ENCODE data around the gene MMD.
A peak's percentile ranks its signal among the peaks of the same experiment; 100 is the strongest.
"Not testable (repeated sequence)": the region's sequence is repeated elsewhere in the genome, so short reads cannot be mapped to it uniquely, and the experiment has no call there.

MMD gene

GRCh38 chr17:55421179-55421934 is at the start of gene MMD:
Gene MMD (minus strand): TSS chr17:55421835. CDS start chr17:55421695, 140 bp downstream.
- DNase-seq (ENCODE audit: low read depth in 1 of 2, low spot score in 1 of 2), result peak; percentile 4 to 6

GRCh38 chr17:55466671-55467070 is 45.0 kb upstream of the MMD start:
- DNase-seq (ENCODE audit: low read depth in 1 of 2, low spot score in 1 of 2), result no peak

- not testable (repeated sequence) for DNase-seq (ENCODE audit: low read depth in 1 of 2, low spot score in 1 of 2)
Observed at GRCh38 chr17:55465771-55466170, 44.1 kb upstream of the MMD start.

GRCh38 chr17:55463600-55463999 is 42.0 kb upstream of the MMD start:
- DNase-seq (ENCODE audit: low read depth in 1 of 2, low spot score in 1 of 2), result no peak

- DNase-seq (ENCODE audit: low read depth in 1 of 2, low spot score in 1 of 2), result no peak
Observed at GRCh38 chr17:55462711-55463110, 41.1 kb upstream of the MMD start.

GRCh38 chr17:55462234-55462633 is 40.6 kb upstream of the MMD start:
- no peak for DNase-seq (ENCODE audit: low read depth in 1 of 2, low spot score in 1 of 2)

- DNase-seq (ENCODE audit: low read depth in 1 of 2, low spot score in 1 of 2), result peak; percentile 28 to 32
Observed at GRCh38 chr17:55458978-55459377, 37.3 kb upstream of the MMD start.

DNA sequence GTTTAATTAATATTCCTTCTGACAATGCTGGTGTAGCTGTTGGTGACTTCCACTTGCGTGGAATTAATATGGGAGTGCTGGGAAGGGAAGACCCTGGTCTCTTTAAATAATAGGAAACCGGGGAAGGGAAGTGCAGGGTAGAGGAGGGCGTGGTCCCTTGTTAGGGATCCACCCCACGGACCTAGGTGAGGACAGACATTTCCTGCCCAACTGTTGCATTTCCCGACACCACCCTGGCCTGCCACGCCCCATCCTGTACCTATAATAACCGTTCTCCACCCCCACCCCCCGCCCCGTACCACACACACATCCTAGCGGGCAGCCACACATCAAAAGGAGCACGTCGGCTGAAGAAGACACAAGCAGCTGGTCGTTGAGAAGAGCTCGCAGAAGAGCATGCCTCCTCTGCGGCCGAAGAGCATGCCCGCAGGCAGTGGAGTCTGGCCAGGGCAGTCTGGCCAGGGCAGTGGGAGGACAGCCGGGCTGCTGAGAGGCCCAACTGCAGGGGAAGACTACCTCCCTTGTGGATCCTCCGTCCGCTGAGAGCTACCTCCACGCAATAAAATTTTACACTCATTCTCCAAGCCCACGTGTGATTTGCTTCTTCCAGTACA is 36.8 kb upstream of the MMD start:
- no peak for DNase-seq (ENCODE audit: low read depth in 1 of 2, low spot score in 1 of 2)

GRCh38 chr17:55456307-55457240 is 34.9 kb upstream of the MMD start:
- no peak for DNase-seq (ENCODE audit: low read depth in 1 of 2, low spot score in 1 of 2)

GRCh38 chr17:55454906-55455474 is 33.4 kb upstream of the MMD start:
- DNase-seq (ENCODE audit: low read depth in 1 of 2, low spot score in 1 of 2), result no peak

GRCh38 chr17:55453839-55454557 is 32.4 kb upstream of the MMD start:
- no peak for DNase-seq (ENCODE audit: low read depth in 1 of 2, low spot score in 1 of 2)

- DNase-seq (ENCODE audit: low read depth in 1 of 2, low spot score in 1 of 2), result no peak
Observed at GRCh38 chr17:55452139-55452790, 30.6 kb upstream of the MMD start.

GRCh38 chr17:55451758-55452138 is 30.1 kb upstream of the MMD start:
- DNase-seq (ENCODE audit: low read depth in 1 of 2, low spot score in 1 of 2), result no peak

GRCh38 chr17:55451203-55451641 is 29.6 kb upstream of the MMD start:
- DNase-seq (ENCODE audit: low read depth in 1 of 2, low spot score in 1 of 2), result no peak

DNA sequence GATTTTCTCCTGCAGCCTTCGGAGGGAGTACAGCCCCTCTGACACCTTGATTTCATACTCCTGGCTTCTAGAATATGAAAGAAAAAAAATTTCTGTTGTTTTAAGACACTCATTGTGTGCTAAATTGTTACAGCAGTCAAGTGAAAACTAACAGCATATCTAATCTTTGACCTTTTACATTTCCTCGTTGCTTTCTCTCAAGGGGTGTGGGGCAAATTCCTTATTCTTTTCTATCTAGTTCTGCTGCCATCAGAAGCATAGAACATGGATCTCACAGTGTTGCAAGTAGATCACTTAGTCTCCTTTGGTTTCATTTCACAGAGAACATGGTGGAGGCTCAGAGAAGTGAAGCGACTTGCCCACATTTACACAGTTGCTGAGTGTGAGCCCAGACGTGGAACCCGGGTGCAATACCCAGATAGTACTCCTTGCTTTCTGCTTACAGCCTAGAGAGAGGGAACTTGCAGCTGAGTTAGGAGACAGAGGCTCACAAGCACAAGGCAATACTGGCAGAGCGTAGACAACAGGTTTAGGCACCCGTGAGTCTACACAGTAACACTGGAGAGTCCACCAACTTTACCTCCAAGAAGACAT is 28.7 kb upstream of the MMD start:
- DNase-seq (ENCODE audit: low read depth in 1 of 2, low spot score in 1 of 2), result no peak

GRCh38 chr17:55448681-55449080 is 27.0 kb upstream of the MMD start:
- no peak for DNase-seq (ENCODE audit: low read depth in 1 of 2, low spot score in 1 of 2)

DNA sequence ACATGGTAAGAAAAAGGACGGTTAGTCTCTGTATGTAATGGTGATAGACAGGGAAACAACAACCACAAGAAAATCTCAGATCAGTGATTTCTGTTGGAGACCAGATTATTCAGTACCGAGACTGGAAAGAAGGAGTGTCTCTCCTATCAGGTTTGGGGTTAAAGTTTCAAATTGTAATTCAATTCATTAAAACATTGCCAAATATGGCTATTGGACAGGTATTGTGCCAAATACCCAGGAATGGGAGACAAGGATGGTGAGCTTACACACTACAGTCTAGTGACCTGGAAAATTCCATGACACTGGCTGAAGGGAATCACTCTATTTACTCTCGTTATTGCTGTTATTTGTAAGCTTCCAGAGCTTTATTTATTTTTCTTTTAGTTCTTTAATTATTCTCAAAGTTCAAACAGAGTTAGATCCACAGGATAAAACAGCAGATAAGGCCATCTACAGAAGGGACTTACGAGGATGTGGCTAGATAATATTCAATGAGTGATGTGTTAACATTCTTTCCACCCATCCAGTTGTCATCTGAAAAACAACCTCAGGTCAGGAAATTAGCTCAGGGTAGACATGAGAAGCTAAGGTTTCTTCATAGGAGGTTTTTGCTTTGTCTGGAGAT is 25.1 kb upstream of the MMD start:
- DNase-seq (ENCODE audit: low read depth in 1 of 2, low spot score in 1 of 2), result no peak

DNA sequence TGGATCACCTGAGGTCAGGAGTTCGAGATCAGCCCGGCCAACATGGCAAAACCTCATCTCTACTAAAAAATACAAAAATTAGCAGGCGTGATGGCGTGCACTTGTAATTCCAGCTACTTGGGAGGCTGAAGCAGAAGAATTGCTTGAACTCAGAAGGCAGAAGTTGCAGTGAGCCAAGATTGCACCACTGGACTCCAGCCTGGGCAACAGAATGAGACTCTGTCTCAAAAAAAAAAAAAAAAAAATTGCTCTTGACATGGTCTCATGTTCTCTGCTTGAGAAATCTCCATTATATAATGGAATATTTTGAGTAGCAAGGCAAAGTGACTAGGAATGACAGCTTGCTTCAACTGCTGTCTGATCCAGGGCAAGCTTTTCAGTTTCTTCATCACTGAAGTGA is 24.4 kb upstream of the MMD start:
- DNase-seq (ENCODE audit: low read depth in 1 of 2, low spot score in 1 of 2), result not testable (repeated sequence)
